Frontal cortex (tissue), 4 donors: ENCODE results near the gene PTPN13. TPM values are rescaled to one million over a fixed set of nuclear protein-coding genes. Genes with fewer than 3 reads are reported as not detected.

Experiments used
- DNase-seq, 2 donors: peaks; one replicate each; pipeline ENCODE4 v3.0.0; 2012; ENCODE audit warnings: low spot score in 2 of 2
- FAIRE-seq: peaks from 2 replicates; lab custom pipeline; 2012; peaks lifted over from hg19 to GRCh38; lab: Jason Lieb, UNC
- total RNA-seq: library from RNA; depleted of rRNA; stranded (reverse); fragments of >200 nt; gene quantifications from one replicate; pipeline ENCODE4 v1.2.3, GENCODE V29; 2014
- donor health status: control.
- donor health status: control.
- donor health status: control.

The PTPN13 gene
- total RNA-seq, 1 donor from 2014 or later, result 55.8 TPM

DNA sequence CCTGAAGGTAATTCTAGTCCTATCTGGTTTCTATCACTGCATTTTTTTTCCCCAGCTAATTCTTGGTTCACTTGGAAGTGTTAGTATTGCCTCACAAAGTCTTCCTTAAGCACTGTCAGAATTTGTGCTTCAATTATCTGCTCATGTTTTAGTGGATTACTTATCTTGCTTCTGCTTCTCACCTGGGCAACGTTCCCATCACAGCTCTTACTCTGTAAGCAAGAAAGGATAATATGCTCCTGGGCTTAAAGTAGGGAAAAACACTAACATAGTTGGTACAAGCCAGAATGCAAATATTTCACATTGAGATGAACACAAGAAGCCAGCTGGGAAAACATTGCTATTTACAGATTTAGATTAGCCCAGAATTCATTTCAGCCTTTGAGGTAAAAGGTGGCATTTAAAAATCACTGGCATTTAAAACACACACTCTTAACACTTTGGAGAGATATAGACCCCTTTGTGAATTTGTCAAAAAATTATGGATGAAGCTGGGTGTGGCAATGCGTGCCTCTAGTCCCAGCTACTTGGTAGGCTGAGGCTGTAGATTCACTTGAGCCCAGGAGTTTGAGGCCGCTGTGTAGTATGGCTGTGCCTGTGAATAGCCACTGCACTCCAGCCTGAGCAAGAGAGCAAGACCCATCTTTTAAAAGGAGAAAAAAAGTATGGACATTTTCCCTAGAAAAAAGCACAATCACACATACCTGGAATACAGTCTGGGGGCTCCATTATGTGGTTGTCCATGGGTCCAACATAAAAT lies 6.6 kb upstream of the PTPN13 start:
- no peak for FAIRE-seq
- DNase-seq, result no peak

DNA sequence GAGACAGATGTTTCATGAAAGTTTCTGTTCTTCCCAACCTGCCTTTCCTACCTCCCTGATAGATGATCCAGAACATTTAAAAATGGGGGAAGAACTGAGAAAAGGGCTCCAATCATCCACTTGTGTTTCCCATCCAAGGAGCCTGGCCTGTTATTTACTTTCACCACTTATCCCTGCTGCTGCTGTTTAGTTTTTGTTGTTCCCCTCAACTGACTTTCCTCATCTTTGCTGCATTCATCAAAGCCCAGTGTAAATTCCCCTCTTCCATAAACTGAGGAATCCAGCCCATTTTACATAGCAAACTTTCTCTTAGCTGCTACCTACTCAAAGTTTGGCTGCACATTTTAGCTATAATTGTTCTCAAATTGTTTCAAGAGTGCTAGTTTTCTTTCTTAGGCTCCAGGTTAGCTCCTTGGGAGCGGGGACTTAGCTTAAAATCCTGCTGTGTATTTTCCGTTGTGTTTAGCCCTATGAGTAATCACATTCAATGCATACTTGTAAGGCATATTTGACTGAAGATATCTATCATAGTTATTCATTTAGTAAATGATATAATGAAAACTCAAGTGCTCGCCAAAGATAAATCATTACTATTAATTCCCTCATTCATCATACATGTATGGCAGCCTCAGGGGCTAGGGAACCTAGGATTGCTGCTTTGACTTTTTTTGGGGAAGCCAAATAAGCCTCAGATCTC lies 1.4 kb upstream of the PTPN13 start:
- DNase-seq (no peak), FAIRE-seq (no peak)

DNA sequence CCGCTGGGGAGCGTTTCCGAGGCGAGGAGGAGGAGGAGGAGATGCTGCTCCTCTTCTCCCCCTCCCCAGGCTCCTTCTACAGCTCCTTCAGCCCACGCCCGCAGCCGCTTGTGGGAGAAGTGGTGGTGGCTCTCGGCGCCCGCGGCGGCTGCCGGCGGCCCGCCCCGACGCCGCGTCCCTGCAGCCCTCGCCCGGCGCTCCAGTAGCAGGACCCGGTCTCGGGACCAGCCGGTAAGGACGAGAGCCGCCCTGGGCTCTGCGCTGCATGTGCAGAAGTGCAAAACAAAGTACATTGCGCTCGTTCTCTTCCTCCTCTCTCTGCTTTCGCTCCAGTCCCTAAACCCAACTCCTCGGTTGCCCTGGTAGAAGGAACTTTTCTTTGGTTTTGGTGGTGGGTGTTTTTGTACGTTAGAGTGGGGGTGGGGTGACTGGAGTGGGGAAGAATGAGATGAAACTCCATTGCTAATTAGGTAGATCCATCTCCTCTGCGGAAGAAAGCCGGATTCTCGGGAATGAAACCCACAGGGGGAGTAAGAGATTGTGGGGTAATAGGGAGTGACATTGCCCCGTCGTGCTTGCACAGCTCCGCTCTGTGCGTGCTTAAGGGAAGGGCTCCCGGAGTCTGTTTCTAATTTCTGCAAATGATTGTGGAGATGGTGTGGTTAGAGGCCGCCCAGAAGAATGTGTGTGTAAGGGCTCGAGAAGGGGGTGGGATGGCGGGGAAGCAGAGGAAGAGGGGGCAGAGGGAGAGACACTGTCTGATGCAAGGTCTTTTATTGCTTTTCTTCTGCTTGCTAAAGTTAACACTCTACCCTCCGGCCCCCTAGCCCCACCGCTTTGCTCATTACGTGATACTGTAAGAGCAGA lies 677 bp downstream of the PTPN13 start:
- DNase-seq, result peak; percentile 18 to 41

DNA sequence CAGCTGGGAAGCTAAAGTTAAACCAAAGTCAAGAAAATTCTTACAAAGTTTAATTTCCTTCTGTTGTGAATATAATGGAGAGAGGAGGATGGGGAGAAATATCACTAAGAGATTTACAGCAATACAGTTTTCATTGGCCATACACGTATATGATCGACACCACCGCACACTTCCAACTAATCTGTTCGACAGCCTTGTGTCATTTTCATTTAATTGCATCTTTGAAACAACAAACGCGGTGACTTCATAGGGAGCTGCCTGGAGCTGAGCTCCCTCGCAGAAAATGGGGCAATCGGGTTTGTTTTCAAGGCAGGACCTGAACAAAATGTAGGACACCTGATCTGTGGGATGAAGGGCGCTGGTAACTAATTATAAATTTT lies 1.3 kb downstream of the PTPN13 start:
- no peak for DNase-seq
- no peak for FAIRE-seq

More for the DNA sequence above, 677 bp downstream of the PTPN13 start:
- no peak for FAIRE-seq

DNA sequence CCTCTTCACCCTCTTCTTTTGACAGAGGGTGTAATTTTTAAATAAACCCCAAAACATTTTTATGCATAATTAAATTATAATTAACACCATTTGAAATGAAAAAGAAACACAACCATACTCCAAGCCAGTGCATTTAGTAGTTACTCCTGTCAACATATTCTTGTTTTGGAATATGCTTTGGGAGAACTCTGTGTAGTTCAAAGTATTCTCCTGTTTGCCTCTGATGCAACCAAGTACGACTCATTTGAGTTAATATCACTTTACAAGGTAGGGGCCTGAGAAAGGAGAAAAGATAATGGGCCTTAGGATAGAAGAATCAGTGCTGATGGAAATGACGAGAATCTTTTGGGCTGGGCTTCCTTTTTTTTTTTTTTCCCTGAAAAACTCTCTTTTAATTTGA lies 2.7 kb downstream of the PTPN13 start:
- FAIRE-seq, result no peak

DNA sequence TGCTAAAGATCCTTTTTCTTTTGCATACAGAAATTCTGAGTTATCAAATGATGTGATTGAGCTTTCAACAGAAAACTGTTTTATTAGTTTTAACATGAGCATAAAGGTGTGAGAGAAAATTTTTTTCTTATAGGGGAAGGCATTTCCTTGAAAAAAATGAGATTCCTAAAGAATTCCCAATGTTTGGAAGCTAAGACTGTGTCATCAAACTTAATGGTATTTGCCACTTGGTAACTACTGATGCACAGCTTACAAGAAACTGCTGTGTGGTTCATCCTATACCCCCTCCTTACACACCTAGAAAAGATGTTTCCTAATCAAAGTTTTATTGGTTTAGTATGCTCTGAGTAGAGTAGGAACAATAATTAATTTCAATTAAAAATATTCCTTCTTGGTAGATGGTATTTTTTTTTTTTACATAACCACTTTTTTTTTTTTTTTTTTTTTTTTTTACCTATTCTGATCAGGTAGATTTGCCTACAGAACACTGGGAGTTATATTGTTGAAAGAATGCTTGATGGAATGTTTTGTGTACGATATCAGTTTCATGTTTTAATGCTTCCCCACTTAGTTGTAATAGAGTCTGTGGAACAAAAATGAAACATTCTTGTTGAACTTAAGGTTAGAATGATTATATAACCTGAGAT lies 6.0 kb downstream of the PTPN13 start:
- no peak for DNase-seq
- no peak for FAIRE-seq

More for the DNA sequence above, 2.7 kb downstream of the PTPN13 start:
- no peak for DNase-seq

DNA sequence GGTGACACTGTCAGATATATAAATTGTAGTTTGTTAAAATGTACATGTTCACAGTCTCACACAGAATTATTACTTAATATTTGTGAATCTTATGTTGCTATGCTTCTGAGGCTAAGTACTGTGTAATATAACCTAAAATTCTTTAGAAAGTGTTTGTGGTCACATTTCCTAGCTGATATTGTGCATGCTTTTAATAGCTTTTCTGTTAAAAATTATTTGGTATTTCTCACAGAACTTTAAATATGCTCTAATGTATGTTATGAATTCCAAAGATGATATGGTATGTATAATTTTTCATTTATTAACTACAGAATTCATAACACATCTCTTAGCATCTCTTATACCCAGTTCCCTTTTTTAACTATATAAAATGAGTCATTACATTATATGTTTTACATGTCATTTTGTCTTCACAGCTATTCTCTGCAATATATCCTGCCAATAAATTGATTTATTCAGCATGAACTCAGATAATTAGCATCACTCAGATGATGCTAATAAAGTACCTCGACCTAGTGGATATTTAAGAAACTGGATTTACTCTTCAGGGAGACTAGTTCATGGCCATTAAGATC lies 9.3 kb downstream of the PTPN13 start:
- FAIRE-seq, result no peak
- no peak for DNase-seq

DNA sequence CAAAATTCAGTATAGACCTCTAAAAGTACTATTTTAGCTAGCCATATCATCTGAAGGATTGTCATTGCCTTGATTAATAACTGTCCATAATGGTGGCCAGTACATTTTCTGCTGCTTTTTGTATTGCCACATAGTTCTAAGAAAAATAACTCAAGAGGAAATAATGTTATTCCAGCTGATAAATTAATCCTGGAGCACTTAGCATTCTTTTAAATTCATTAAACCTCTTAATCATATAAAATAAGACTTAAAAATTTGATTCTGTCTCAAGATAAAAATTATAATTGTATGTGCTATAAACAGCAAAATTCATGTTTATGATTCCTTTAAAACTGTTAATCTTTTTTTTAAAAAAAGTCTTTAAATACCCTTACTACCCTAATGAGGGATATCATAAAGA lies 12.7 kb downstream of the PTPN13 start:
- FAIRE-seq (no peak), DNase-seq (no peak)

DNA sequence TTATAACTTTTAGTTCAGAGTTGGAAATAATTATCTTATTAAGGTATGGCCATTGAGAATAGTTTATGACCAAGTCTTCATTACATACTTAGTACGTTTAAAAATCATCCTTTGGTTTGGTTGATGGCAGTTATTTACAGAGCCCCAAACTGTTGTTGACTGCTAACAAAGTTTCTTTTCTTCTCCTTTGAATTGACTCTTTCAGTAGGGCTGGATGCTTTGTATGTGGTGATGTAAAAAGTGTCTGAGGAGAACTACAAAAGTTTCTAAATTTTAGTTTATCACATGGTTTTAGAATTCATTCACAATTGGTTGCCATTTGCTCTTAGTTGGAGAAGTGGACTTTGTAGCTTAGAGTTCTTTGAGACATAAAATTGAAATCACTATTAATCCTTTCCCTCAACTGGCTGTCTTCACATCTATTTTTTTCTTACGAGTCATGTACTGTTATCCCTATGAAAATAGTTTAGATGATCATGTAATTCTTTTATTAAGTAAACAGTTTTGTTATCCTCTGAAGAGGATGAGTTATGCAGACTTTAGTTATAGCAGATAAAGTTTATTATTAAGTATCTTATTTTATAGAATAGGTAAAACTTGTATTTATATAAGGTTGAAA lies 14.8 kb downstream of the PTPN13 start:
- FAIRE-seq (peak; percentile 77), DNase-seq (no peak)

DNA sequence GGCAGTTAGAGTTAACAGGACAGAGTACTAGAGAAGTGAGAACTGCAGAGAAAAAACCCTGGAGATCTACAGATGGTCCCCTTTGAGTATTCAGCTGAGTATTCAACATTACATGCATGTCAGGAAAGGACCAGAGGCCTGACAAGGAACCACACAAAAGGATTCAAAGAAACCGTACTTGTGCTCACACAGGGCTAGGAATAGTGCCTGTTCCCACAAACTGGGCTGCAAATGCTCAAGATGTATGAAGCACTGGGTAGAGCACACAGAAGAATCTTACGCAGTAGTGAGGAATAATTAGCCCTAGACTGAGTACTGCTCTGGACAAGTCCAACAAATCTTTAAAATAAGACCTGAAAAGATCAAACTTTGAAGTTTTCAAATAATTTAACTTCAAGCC lies 17.6 kb downstream of the PTPN13 start:
- FAIRE-seq (no peak), DNase-seq (no peak)

DNA sequence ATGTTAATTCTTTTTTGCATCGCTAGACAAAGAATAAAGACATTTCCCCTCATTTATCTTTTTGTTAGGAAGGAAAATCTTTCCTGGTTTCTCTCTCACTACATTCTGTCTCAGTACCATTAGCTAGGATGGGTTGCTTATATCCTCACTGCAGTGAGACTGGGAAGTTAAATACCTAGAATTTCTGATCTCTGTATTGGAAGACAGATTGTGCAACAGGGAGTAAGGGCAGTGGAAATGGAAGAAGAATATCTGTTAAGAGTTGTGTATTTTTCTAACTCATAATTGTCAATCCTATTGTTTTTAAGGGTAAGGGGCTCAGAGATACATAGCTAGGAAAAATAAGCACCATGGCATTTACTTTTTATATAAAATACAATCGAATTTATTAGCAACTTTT lies 19.6 kb downstream of the PTPN13 start:
- DNase-seq (no peak), FAIRE-seq (no peak)

DNA sequence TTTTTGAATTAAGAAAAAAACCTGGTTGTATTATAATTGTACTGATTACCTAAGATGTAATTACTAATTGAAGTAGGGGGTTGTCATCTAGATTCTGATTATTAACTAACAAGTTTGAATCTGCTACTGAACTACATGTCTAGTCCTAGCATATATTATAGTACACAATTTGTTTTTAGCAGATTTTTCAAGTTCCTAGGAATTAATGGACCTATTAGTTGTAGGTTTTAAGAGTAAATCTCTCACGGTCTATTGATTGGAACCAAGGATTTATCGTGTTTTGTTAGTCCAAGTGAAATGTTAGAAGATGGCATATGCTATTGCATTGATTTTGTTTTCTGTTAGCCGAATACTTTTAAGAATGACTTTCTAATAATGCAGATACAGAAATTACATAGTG lies 20.8 kb downstream of the PTPN13 start:
- DNase-seq, result no peak
- no peak for FAIRE-seq

DNA sequence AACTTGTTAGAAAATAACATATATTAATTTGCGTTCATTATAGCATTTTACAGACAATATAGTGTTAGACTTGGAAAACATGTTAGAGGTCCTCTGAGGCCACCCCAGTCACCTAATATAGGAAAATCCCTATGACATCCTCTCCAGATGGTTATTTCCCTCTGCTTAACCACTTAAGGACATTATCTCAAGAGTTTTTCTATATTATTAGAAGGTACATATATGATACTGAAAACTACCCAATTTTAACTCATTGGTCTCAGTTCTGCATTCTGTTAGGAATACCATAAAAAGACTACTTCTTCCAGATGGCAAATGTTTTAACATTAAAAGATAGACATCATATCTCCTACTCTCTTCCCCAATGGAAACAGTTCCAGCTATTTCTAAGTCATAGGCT lies 21.4 kb downstream of the PTPN13 start:
- DNase-seq (no peak), FAIRE-seq (no peak)

DNA sequence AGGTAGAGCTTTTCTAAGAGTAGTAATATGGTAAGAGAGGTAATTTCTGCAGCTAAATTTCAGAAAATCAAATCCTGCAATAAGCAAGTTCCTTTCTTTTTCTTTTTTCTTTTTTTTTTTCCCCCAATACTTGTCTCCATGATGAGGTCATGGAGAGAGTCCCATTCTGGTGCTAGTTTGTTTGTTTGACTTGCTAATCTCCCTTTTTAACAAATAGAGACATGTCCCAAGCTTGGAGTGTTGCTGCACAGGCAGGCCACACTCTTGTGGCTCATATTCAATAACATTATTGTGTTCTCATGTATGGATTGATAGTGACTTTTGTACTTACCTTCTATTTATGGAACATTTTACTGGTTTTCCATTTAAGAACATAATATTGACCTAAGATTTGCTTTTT lies 25.5 kb downstream of the PTPN13 start:
- FAIRE-seq (no peak), DNase-seq (no peak)

DNA sequence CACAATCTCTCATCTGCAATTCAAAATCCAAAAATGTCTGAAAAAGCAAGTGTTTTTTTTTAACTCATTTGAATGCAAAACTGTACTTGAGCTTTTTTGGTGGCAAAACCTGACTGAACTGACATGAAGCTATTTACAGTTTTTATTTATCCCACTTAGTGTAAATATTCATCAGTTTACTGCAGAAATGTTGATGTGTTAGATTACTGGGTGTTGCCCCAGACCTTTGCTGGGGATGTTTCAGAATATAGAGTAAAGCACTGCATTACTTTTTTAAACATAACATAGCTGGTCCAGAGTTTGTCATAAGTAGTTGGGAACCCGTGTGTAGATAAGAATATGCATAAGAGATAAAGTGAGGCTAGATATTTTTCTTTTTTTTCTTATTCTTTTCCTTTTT lies 27.3 kb downstream of the PTPN13 start:
- FAIRE-seq, result no peak
- DNase-seq, result no peak

DNA sequence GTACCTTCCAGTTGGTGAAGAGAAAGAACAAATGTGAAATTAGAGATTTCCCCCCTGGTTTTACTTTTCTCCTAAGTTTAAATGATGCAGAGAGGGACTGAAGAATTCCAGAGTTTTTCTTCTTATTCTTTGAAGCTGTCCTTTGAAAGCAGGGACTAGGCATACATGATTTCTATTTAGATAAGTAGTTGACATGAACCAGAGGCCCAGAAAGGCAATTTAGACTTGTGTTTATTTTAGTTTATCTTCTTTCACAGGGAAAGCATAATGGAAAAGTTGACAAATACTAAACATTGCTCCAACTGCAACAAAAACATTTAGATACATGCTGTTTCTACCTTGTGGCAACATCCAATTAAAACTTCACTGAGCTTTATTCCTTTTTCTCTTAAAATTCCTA lies 32.0 kb downstream of the PTPN13 start:
- DNase-seq (no peak), FAIRE-seq (no peak)

DNA sequence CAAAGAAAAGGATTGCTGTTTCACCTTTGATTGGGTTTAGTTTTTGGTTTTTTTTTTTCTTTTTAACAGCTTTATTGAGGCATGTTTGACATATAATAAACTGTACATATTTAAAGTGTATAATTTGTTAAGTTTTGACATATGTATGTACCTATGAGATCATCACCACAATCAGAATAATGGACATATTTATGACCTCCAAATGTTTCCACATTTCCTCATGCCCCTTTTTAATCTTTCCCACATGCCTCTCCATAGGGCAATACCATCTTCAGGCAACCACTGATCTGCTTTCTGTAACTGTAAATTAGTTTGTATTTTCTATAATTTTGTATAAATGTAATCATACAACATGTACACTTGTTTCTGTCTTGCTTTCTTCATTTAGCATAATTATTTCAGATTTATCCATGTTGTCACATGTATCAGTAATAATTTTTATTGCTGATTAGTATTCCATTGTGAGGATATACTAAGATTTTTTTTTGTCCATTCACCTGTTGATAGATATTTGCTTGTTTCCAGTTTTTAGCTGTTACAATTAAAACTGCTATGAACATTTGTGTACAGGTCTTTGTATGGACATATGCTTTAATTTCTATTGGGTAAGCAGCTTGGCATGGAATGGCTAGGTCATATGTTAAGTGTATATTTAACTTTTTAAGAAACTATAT lies 33.5 kb downstream of the PTPN13 start:
- DNase-seq (no peak), FAIRE-seq (no peak)

DNA sequence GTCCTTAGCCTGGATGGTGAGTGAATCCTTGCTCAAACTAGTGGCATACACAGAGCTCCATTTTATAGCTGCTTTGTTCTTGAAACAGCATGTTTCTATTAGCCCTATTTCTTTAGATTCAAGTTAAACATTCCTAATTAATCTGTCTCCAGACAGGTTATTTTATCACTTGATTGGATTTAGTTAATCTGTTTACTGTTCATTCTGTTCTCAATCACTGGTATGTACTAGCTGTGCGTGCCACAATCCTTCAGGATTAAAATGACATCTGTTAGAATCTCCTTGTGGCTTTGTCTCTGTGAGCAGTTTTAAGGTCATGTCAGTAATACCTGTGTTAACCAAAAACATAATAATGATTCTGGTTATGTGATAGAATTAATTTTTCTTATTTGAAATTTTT lies 36.5 kb downstream of the PTPN13 start:
- DNase-seq, result no peak
- no peak for FAIRE-seq

DNA sequence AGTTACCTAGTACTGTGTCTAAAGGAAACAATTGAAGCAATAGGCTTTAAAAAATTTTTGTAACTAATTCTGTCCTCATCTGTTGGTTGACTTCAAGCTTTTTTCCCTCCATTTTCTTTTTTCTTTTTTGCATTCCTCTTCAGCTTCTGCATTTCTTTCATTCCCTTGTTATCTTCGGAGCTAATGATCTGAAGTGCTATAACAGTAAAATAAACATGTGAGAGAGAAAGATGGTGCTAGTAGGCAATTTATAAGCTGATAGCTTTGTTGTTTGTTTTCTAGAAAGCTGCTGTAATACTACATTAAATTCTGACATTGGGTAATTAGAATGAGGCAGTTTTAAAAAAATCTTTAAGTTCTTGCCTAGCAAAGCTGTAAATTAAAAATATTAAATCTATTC lies 37.1 kb downstream of the PTPN13 start:
- DNase-seq, result no peak
- FAIRE-seq, result no peak
